ENCODE data around the gene ZNF415.

ZNF415 gene

GRCh38 chr19:53082929-53083328, 49.8 kb downstream of the ZNF415 start:
- TF ChIP-seq CTCF (IDR thresholded peaks at IDR 0.05; ENCODE audit: borderline replicate concordance, control extremely low read depth, extremely low read depth, insufficient read depth, missing control alignments), result no peak
- in situ Hi-C loops (cut with MboI; ENCODE audit: low sequenced_read_pairs, unreplicated experiment), result no loop called here

GRCh38 chr19:53079313-53079924, 53.3 kb downstream of the ZNF415 start:
- in situ Hi-C loops (cut with MboI; ENCODE audit: low sequenced_read_pairs, unreplicated experiment), result no loop called here
- no peak for TF ChIP-seq CTCF (IDR thresholded peaks at IDR 0.05; ENCODE audit: borderline replicate concordance, control extremely low read depth, extremely low read depth, insufficient read depth, missing control alignments)
- no peak for DNase-seq (ENCODE audit: low spot score)

More at GRCh38 chr19:53082929-53083328, 49.8 kb downstream of the ZNF415 start:
- DNase-seq (ENCODE audit: low spot score), result no peak

GRCh38 chr19:53078668-53079067, 54.0 kb downstream of the ZNF415 start:
- DNase-seq (ENCODE audit: low spot score), result no peak
- in situ Hi-C loops (cut with MboI; ENCODE audit: low sequenced_read_pairs, unreplicated experiment), result no loop called here
- no peak for TF ChIP-seq CTCF (IDR thresholded peaks at IDR 0.05; ENCODE audit: borderline replicate concordance, control extremely low read depth, extremely low read depth, insufficient read depth, missing control alignments)

- DNase-seq (ENCODE audit: low spot score), result no peak
- in situ Hi-C loops (cut with MboI; ENCODE audit: low sequenced_read_pairs, unreplicated experiment), result no loop called here
- TF ChIP-seq CTCF (IDR thresholded peaks at IDR 0.05; ENCODE audit: borderline replicate concordance, control extremely low read depth, extremely low read depth, insufficient read depth, missing control alignments), result no peak
Measured at GRCh38 chr19:53076984-53077383, 55.7 kb downstream of the ZNF415 start.

GRCh38 chr19:53068834-53069233, 63.9 kb downstream of the ZNF415 start:
- DNase-seq (ENCODE audit: low spot score), result no peak
- in situ Hi-C loops (cut with MboI; ENCODE audit: low sequenced_read_pairs, unreplicated experiment), result no loop called here
- TF ChIP-seq CTCF (IDR thresholded peaks at IDR 0.05; ENCODE audit: borderline replicate concordance, control extremely low read depth, extremely low read depth, insufficient read depth, missing control alignments), result no peak

GRCh38 chr19:53068199-53068598, 64.5 kb downstream of the ZNF415 start:
- in situ Hi-C loops (cut with MboI; ENCODE audit: low sequenced_read_pairs, unreplicated experiment), result no loop called here
- no peak for TF ChIP-seq CTCF (IDR thresholded peaks at IDR 0.05; ENCODE audit: borderline replicate concordance, control extremely low read depth, extremely low read depth, insufficient read depth, missing control alignments)
- DNase-seq (ENCODE audit: low spot score), result no peak
